Measurements from ENCODE around the gene LSM2. TPM values are rescaled to one million over a fixed set of nuclear protein-coding genes. Genes with fewer than 3 reads are reported as not detected.

Gene LSM2
- total and polyA plus RNA-seq, 9 of the 15 experiments (the other 6 are each of a cell fraction or from before 2014, with no cell fraction given): 154 to 407 (median 223) TPM

DNA sequence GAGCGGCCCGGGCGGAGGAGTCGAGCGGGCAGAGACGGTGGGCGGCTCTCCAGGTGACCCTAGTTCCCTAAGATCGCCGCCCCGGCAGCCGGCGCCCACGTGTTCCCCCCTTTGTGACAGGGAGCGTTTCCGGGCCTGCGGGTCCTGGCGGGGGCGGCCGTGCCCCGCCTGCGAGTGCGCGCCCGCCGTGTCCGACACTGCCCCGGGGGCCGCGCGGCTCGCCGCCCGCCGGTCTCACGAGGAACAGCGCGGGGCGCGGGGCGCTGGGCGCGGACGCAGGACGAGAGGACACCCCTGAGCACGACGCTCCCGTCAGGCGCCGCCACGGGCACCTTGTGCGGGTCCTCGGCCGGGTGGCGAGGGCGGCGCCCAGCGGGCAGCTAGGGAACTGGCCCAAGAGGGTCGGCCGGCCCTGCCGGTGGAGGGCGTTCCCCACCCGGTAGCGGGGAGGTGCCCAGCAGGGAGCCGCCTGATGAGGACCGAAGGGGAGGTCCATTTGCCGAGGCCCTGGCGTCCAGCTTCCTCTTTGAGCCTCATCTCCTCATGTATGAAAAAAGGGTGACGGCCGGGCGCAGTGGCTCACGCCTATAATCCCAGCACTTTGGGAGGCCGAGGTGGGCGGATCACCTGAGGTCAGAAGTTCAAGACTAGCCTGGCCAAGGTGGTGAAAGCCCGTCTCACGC is 11.0 kb downstream of the LSM2 start, which contains the start of gene VARS1 (continued):
- TF ChIP-seq, protein P1, sequence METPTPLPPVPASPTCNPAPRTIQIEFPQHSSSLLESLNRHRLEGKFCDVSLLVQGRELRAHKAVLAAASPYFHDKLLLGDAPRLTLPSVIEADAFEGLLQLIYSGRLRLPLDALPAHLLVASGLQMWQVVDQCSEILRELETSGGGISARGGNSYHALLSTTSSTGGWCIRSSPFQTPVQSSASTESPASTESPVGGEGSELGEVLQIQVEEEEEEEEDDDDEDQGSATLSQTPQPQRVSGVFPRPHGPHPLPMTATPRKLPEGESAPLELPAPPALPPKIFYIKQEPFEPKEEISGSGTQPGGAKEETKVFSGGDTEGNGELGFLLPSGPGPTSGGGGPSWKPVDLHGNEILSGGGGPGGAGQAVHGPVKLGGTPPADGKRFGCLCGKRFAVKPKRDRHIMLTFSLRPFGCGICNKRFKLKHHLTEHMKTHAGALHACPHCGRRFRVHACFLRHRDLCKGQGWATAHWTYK (CRISPR knock-in tag; IDR thresholded peaks at IDR 0.05): peak; percentile 95
- TF ChIP-seq, protein P2, sequence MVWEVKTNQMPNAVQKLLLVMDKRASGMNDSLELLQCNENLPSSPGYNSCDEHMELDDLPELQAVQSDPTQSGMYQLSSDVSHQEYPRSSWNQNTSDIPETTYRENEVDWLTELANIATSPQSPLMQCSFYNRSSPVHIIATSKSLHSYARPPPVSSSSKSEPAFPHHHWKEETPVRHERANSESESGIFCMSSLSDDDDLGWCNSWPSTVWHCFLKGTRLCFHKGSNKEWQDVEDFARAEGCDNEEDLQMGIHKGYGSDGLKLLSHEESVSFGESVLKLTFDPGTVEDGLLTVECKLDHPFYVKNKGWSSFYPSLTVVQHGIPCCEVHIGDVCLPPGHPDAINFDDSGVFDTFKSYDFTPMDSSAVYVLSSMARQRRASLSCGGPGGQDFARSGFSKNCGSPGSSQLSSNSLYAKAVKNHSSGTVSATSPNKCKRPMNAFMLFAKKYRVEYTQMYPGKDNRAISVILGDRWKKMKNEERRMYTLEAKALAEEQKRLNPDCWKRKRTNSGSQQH (CRISPR knock-in tag; IDR thresholded peaks at IDR 0.05): no peak
- TF ChIP-seq ZNF589 (CRISPR knock-in tag; IDR thresholded peaks at IDR 0.05; ENCODE audit: low read depth): peak; percentile 73
- TF ChIP-seq, protein P3, sequence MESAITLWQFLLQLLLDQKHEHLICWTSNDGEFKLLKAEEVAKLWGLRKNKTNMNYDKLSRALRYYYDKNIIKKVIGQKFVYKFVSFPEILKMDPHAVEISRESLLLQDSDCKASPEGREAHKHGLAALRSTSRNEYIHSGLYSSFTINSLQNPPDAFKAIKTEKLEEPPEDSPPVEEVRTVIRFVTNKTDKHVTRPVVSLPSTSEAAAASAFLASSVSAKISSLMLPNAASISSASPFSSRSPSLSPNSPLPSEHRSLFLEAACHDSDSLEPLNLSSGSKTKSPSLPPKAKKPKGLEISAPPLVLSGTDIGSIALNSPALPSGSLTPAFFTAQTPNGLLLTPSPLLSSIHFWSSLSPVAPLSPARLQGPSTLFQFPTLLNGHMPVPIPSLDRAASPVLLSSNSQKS (CRISPR knock-in tag; IDR thresholded peaks at IDR 0.05): peak; percentile 18; the same call in 1 of the 2 replicates
- no peak for TF ChIP-seq ZNF165 (CRISPR knock-in tag; IDR thresholded peaks at IDR 0.05; ENCODE audit: borderline replicate concordance)
- peak; percentile 86 for TF ChIP-seq KAT2B (IDR thresholded peaks at IDR 0.05; ENCODE audit: low read depth, low read length)
- TF ChIP-seq, protein P4, sequence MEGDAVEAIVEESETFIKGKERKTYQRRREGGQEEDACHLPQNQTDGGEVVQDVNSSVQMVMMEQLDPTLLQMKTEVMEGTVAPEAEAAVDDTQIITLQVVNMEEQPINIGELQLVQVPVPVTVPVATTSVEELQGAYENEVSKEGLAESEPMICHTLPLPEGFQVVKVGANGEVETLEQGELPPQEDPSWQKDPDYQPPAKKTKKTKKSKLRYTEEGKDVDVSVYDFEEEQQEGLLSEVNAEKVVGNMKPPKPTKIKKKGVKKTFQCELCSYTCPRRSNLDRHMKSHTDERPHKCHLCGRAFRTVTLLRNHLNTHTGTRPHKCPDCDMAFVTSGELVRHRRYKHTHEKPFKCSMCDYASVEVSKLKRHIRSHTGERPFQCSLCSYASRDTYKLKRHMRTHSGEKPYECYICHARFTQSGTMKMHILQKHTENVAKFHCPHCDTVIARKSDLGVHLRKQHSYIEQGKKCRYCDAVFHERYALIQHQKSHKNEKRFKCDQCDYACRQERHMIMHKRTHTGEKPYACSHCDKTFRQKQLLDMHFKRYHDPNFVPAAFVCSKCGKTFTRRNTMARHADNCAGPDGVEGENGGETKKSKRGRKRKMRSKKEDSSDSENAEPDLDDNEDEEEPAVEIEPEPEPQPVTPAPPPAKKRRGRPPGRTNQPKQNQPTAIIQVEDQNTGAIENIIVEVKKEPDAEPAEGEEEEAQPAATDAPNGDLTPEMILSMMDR (IDR thresholded peaks at IDR 0.05 in 2 of 3, conservative IDR thresholded peaks at IDR 0.05 in 1 of 3; ENCODE audit: insufficient read depth in 2 of 3, low read depth in 1 of 3, low read length in 3 of 3): peak; percentile 99 to 100 (median 100)
- no peak; the same call in 1 of the 2 replicates for TF ChIP-seq MIER1 (IDR thresholded peaks at IDR 0.05; ENCODE audit: low read depth)
- TF ChIP-seq MBD2 (IDR thresholded peaks at IDR 0.05; ENCODE audit: borderline replicate concordance, low read depth): peak; percentile 53; the same call in 1 of the 2 replicates
- peak; percentile 58; the same call in 1 of the 2 replicates for TF ChIP-seq ZNF134 (CRISPR knock-in tag; conservative IDR thresholded peaks at IDR 0.05)
- peak; percentile 93 for TF ChIP-seq EGR1 (conservative IDR thresholded peaks at IDR 0.05)
- TF ChIP-seq XRCC5 (IDR thresholded peaks at IDR 0.05; ENCODE audit: low read depth, low read length): peak; percentile 63; the same call in 1 of the 2 replicates
- TF ChIP-seq DDX20 (tag; IDR thresholded peaks at IDR 0.05; ENCODE audit: low read depth): no peak
- peak; percentile 99 for TF ChIP-seq KLF1 (tag; IDR thresholded peaks at IDR 0.05)
- TF ChIP-seq PPARD (CRISPR knock-in tag; IDR thresholded peaks at IDR 0.05): no peak
- TF ChIP-seq FOS (IDR thresholded peaks at IDR 0.05; ENCODE audit: extremely low read depth, insufficient read length): no peak
- TF ChIP-seq ZNF133 (CRISPR knock-in tag; IDR thresholded peaks at IDR 0.05): no peak
- TF ChIP-seq, protein P5, sequence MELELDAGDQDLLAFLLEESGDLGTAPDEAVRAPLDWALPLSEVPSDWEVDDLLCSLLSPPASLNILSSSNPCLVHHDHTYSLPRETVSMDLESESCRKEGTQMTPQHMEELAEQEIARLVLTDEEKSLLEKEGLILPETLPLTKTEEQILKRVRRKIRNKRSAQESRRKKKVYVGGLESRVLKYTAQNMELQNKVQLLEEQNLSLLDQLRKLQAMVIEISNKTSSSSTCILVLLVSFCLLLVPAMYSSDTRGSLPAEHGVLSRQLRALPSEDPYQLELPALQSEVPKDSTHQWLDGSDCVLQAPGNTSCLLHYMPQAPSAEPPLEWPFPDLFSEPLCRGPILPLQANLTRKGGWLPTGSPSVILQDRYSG (tag; conservative IDR thresholded peaks at IDR 0.05; ENCODE audit: low read depth): no peak
- TF ChIP-seq, protein P6, sequence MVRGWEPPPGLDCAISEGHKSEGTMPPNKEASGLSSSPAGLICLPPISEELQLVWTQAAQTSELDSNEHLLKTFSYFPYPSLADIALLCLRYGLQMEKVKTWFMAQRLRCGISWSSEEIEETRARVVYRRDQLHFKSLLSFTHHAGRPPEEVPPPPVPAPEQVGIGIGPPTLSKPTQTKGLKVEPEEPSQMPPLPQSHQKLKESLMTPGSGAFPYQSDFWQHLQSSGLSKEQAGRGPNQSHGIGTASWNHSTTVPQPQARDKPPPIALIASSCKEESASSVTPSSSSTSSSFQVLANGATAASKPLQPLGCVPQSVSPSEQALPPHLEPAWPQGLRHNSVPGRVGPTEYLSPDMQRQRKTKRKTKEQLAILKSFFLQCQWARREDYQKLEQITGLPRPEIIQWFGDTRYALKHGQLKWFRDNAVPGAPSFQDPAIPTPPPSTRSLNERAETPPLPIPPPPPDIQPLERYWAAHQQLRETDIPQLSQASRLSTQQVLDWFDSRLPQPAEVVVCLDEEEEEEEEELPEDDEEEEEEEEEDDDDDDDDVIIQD (CRISPR knock-in tag; IDR thresholded peaks at IDR 0.05): 0 out of 2 replicates have a peak, but pooled peaks have one; percentile 52
